HT1080 (cell line): ENCODE data around the gene UNC13A. TPM values are rescaled to one million over a fixed set of nuclear protein-coding genes. Genes with fewer than 3 reads are reported as not detected.
"Not testable (repeated sequence)": the region's sequence is repeated elsewhere in the genome, so short reads cannot be mapped to it uniquely, and the experiment has no call there.

ENCODE experiments used
- DNase-seq: peaks from one replicate; pipeline ENCODE4 v3.0.0-alpha.2; 2015; ENCODE audit warnings: low read depth
- total RNA-seq: library from RNA; depleted of rRNA; stranded (reverse); fragments of >200 nt; shearing (Covaris generic); gene quantifications from 2 replicates; pipeline ENCODE4 v1.2.3, GENCODE V29; 2014

Gene UNC13A
- total RNA-seq, 1 experiment from 2014 or later: 0.02 TPM

- DNase-seq: no peak
Observed at GRCh38 chr19:17575871-17576757, 112.0 kb downstream of the UNC13A start.

GRCh38 chr19:17572638-17573037 is 115.5 kb downstream of the UNC13A start:
- DNase-seq: no peak

GRCh38 chr19:17570791-17571190 is 117.4 kb downstream of the UNC13A start:
- DNase-seq: no peak

- not testable (repeated sequence) for DNase-seq
Observed at GRCh38 chr19:17570291-17570690, 117.9 kb downstream of the UNC13A start.

GRCh38 chr19:17567940-17568339 is 120.2 kb downstream of the UNC13A start:
- DNase-seq: no peak

- DNase-seq: no peak
Observed at GRCh38 chr19:17565611-17566010, 122.5 kb downstream of the UNC13A start.

GRCh38 chr19:17564781-17565180 is 123.4 kb downstream of the UNC13A start:
- DNase-seq: no peak

GRCh38 chr19:17562561-17562960 is 125.6 kb downstream of the UNC13A start:
- DNase-seq: no peak

- DNase-seq: no peak
Observed at GRCh38 chr19:17562097-17562496, 126.1 kb downstream of the UNC13A start.

GRCh38 chr19:17560205-17560595 is 128.0 kb downstream of the UNC13A start:
- DNase-seq: no peak

GRCh38 chr19:17557466-17557865 is 130.7 kb downstream of the UNC13A start:
- DNase-seq: no peak

GRCh38 chr19:17556995-17557394 is 131.2 kb downstream of the UNC13A start:
- no peak for DNase-seq

GRCh38 chr19:17555929-17556813 is 132.0 kb downstream of the UNC13A start:
- peak; percentile 56 for DNase-seq

GRCh38 chr19:17555480-17555928 is 132.7 kb downstream of the UNC13A start, which contains the start of gene COLGALT1:
COLGALT1 (plus strand) TSS chr19:17555649; CDS start chr19:17555714, 65 bp downstream.
- DNase-seq: peak; percentile 90

GRCh38 chr19:17554968-17555479 is 133.1 kb downstream of the UNC13A start:
- no peak for DNase-seq

GRCh38 chr19:17553256-17553655 is 134.9 kb downstream of the UNC13A start:
- DNase-seq: peak; percentile 88

- DNase-seq: not testable (repeated sequence)
Observed at GRCh38 chr19:17552735-17553134, 135.4 kb downstream of the UNC13A start.
